ENCODE measurements around the gene NPFF. TPM values are rescaled to one million over a fixed set of nuclear protein-coding genes. Genes with fewer than 3 reads are reported as not detected.

The NPFF gene
- total and polyA plus RNA-seq, 4 donors = 0.45 TPM; not detected in 3

DNA sequence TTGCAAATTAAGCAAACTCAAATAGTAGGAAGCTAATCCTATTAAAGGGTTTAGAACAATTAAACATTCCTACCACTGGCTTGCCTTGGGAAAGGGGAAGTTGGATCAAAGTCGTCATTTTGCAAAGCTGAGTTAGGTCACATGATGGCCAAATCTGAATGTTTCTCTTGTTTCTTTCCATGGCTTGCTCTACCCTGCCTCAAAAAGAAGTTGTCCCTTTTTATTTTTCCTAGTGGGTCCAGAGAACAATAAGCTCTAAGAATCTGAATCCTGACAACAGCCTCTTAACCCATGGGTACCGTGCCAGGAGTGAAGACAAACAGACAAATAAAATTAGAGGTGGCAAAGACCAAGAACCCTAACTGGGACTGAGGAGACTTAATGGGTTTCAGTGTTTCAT is 26.2 kb upstream of the NPFF start:
- no peak for ATAC-seq (ENCODE audit: insufficient read depth, low FRiP score)
- DNase-seq = no peak
- Histone ChIP-seq H3K4me3 (no peak overlapping the region), H3K27me3 (ENCODE audit: control insufficient read depth in 3 of 3, insufficient read depth in 3 of 3, low read length in 2 of 3) (no peaks in the 10 kb centered on the region), H3K9me3 (ENCODE audit: control insufficient read depth in 4 of 4, insufficient read depth in 3 of 4, low read length in 3 of 4) (no peaks in the 10 kb centered on the region), H3K4me1 (ENCODE audit: control insufficient read depth in 5 of 5, insufficient read depth in 5 of 5, low read length in 5 of 5) (peaks cover 0 to 2% (median 0%) of the 10 kb centered on the region in 5 donors), H3K27ac (ENCODE audit: low read depth in 1 of 2, low read length in 1 of 2) (no peak overlapping the region), H3K9ac (ENCODE audit: insufficient read depth in 1 of 2, low read length in 2 of 2) (no peak overlapping the region), H3K36me3 (ENCODE audit: control insufficient read depth in 4 of 4, insufficient read depth in 4 of 4, low read length in 4 of 4) (peaks cover 35 to 45% (median 38%) of the 10 kb centered on the region in 4 donors)
- 66 to 71% methylated on average over 2 of the region's 2 CpGs for WGBS, 2 donors
- TF ChIP-seq, protein P1, sequence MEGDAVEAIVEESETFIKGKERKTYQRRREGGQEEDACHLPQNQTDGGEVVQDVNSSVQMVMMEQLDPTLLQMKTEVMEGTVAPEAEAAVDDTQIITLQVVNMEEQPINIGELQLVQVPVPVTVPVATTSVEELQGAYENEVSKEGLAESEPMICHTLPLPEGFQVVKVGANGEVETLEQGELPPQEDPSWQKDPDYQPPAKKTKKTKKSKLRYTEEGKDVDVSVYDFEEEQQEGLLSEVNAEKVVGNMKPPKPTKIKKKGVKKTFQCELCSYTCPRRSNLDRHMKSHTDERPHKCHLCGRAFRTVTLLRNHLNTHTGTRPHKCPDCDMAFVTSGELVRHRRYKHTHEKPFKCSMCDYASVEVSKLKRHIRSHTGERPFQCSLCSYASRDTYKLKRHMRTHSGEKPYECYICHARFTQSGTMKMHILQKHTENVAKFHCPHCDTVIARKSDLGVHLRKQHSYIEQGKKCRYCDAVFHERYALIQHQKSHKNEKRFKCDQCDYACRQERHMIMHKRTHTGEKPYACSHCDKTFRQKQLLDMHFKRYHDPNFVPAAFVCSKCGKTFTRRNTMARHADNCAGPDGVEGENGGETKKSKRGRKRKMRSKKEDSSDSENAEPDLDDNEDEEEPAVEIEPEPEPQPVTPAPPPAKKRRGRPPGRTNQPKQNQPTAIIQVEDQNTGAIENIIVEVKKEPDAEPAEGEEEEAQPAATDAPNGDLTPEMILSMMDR (IDR thresholded peaks at IDR 0.05; ENCODE audit: control extremely low read depth, extremely low read depth) = no peak

DNA sequence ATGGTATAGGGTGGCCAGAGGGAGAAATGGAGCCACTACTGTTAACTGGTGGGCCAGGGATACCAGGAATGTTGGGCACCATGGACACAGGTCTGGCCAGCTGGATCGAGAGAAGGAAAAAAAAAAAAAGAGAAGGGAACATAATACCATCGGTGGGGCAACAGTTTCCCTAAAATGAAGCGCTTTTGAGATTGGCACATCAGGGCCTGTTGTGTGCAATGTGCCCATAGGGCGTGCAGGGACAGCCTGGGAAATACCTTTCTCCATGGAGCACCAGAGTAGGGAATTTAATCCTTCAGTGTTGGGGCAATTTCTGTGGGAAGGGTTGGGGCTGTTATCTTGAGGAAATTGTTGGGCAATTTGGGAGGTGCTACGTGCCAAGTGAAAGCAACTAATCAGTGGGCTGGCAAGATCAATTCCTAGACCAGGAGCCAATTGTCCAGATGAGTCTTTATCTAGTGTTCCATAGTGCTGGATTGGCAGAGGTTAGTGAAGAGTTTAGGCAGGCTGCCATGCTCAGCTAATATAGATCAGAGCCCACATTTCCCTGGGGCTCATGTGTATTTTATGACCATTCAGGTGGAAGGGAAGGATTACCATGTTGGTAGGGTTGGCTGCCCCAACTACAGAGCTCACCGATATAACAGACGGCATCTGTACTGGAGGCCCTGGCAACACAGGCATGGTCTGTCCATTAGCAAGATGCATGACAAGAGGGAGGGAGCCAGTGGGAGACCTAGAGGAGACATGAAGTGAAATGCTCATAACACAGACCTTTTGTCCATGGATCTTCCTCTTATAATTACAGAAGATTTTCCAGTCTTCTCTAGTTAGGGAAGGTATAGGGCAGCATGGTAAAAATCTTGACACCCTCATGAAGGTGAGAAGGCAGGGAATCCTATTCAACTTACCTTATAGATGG is 25.5 kb upstream of the NPFF start:
- TF ChIP-seq, protein P1 (IDR thresholded peaks at IDR 0.05; ENCODE audit: control extremely low read depth, extremely low read depth) = no peak
- Histone ChIP-seq H3K9me3 (ENCODE audit: control insufficient read depth in 4 of 4, insufficient read depth in 3 of 4, low read length in 3 of 4) (no peaks in the 10 kb centered on the region), H3K4me1 (ENCODE audit: control insufficient read depth in 5 of 5, insufficient read depth in 5 of 5, low read length in 5 of 5) (no peaks in the 10 kb centered on the region), H3K27ac (ENCODE audit: low read depth in 1 of 2, low read length in 1 of 2) (no peak overlapping the region), H3K36me3 (ENCODE audit: control insufficient read depth in 4 of 4, insufficient read depth in 4 of 4, low read length in 4 of 4) (peaks cover 33 to 44% (median 37%) of the 10 kb centered on the region in 4 donors), H3K4me3 (no peak overlapping the region), H3K9ac (ENCODE audit: insufficient read depth in 1 of 2, low read length in 2 of 2) (no peak overlapping the region), H3K27me3 (ENCODE audit: control insufficient read depth in 3 of 3, insufficient read depth in 3 of 3, low read length in 2 of 3) (no peaks in the 10 kb centered on the region)
- DNase-seq (no peak), ATAC-seq (ENCODE audit: insufficient read depth, low FRiP score) (no peak)
- WGBS, 2 donors = 68 to 86% methylated on average over 7 of the region's 7 CpGs

GRCh38 chr12:53532021-53532420 is 24.7 kb upstream of the NPFF start:
- DNase-seq (no peak), ATAC-seq (ENCODE audit: insufficient read depth, low FRiP score) (no peak)
- WGBS, 2 donors = 66 to 93% methylated on average over 3 of the region's 3 CpGs
- H3K36me3 ChIP-seq (ENCODE audit: control insufficient read depth in 4 of 4, insufficient read depth in 4 of 4, low read length in 4 of 4) = peaks cover 28 to 39% (median 37%) of the 10 kb centered on the region in 4 donors
- H3K4me3 ChIP-seq = no peak overlapping the region
- no peaks in the 10 kb centered on the region for H3K4me1 ChIP-seq (ENCODE audit: control insufficient read depth in 5 of 5, insufficient read depth in 5 of 5, low read length in 5 of 5)
- H3K27me3 ChIP-seq (ENCODE audit: control insufficient read depth in 3 of 3, insufficient read depth in 3 of 3, low read length in 2 of 3) = no peaks in the 10 kb centered on the region
- H3K9ac ChIP-seq (ENCODE audit: insufficient read depth in 1 of 2, low read length in 2 of 2) = no peak overlapping the region
- TF ChIP-seq, protein P1 (IDR thresholded peaks at IDR 0.05; ENCODE audit: control extremely low read depth, extremely low read depth) = no peak
- no peak overlapping the region for H3K27ac ChIP-seq (ENCODE audit: low read depth in 1 of 2, low read length in 1 of 2)
- H3K9me3 ChIP-seq (ENCODE audit: control insufficient read depth in 4 of 4, insufficient read depth in 3 of 4, low read length in 3 of 4) = no peaks in the 10 kb centered on the region
